Endothelial cell of umbilical vein (primary cell): Measurements from ENCODE around the gene NME5.

Source experiments
- CTCF ChIP-seq, 2 donors: IDR thresholded peaks; 1 replicate in 1 of 2; 2 replicates in 1 of 2; pipeline ENCODE4 v1.5.1; 2011; ENCODE audit warnings: low read length in 2 of 2, mild to moderate bottlenecking in 2 of 2, moderate library complexity in 2 of 2, control low read depth in 1 of 2, inconsistent platforms in 1 of 2, low read depth in 1 of 2; ENCODE audit not compliant: insufficient read depth in 1 of 2; ENCODE audit errors: extremely low read depth in 1 of 2
- EZH2 ChIP-seq: IDR thresholded peaks from 2 replicates; pipeline ENCODE4 v1.6.1; 2012; ENCODE audit warnings: borderline replicate concordance, low read depth, mild to moderate bottlenecking, moderate library complexity, low read length, inconsistent platforms; ENCODE audit not compliant: severe bottlenecking
- JUN ChIP-seq: IDR thresholded peaks from 2 replicates; pipeline ENCODE4 v1.6.1; 2011; ENCODE audit warnings: borderline replicate concordance, low read depth; ENCODE audit not compliant: insufficient read length, insufficient read depth
- MAX ChIP-seq: IDR thresholded peaks from 2 replicates; pipeline ENCODE4 v1.6.1; 2011; ENCODE audit not compliant: insufficient read depth, insufficient read length
- POLR2A ChIP-seq: IDR thresholded peaks from 2 replicates; pipeline ENCODE4 v1.6.1; 2012; ENCODE audit warnings: low read depth, mild to moderate bottlenecking, control low read depth, low read length
- POLR2AphosphoS5 ChIP-seq: IDR thresholded peaks from 2 replicates; pipeline ENCODE4 v1.6.1; 2012; ENCODE audit warnings: low read depth, mild to moderate bottlenecking, control low read depth, low read length, moderate library complexity; ENCODE audit not compliant: insufficient read depth

GRCh38 chr5:138082033-138082432 is 57.2 kb downstream of the NME5 start:
- TF ChIP-seq CTCF (IDR thresholded peaks at IDR 0.05; ENCODE audit: extremely low read depth in 1 of 2, insufficient read depth in 1 of 2, low read depth in 1 of 2, low read length in 2 of 2), result no peak
- no peak for TF ChIP-seq MAX
- TF ChIP-seq POLR2A, result no peak
- TF ChIP-seq EZH2, result no peak
- TF ChIP-seq POLR2AphosphoS5, result no peak
- TF ChIP-seq JUN, result no peak
